Smooth muscle cell (in vitro differentiated cells): ENCODE results near the gene CDK14. TPM values are rescaled to one million over a fixed set of nuclear protein-coding genes. Genes with fewer than 3 reads are reported as not detected.

ENCODE experiments used
- DNase-seq: peaks from one replicate; lab custom pipeline; 2025; ENCODE audit not compliant: unreplicated experiment; lab: John Stamatoyannopoulos, UW
- H2AFZ ChIP-seq: fragments of 200-600 bp; sonication (generic); 2 replicates; pipeline ENCODE4 v1.6.0; 2016; ENCODE audit warnings: antibody characterized with exemption, low read depth, mild to moderate bottlenecking
- H3F3A ChIP-seq: fragments of 200-600 bp; sonication (generic); 2 replicates; pipeline ENCODE4 v1.6.0; 2017; ENCODE audit warnings: antibody characterized with exemption, low read depth
- H3K27ac ChIP-seq: fragments of 200-600 bp; sonication (generic); 2 replicates; pipeline ENCODE4 v1.5.1; 2016; ENCODE audit warnings: low read depth, mild to moderate bottlenecking
- H3K27me3 ChIP-seq: fragments of 200-600 bp; sonication (generic); 2 replicates; pipeline ENCODE4 v1.6.1; 2016; ENCODE audit warnings: low read depth, mild to moderate bottlenecking
- H3K36me3 ChIP-seq: fragments of 200-600 bp; sonication (generic); 2 replicates; pipeline ENCODE4 v1.5.1; 2016; ENCODE audit warnings: low read depth
- H3K4me1 ChIP-seq: fragments of 200-600 bp; sonication (generic); 2 replicates; pipeline ENCODE4 v1.5.1; 2016; ENCODE audit warnings: low read depth
- H3K4me2 ChIP-seq: fragments of 200-600 bp; sonication (generic); 2 replicates; pipeline ENCODE4 v1.6.0; 2016; ENCODE audit warnings: mild to moderate bottlenecking
- H3K4me3 ChIP-seq: fragments of 200-600 bp; sonication (generic); 2 replicates; pipeline ENCODE4 v1.5.1; 2016; ENCODE audit warnings: mild to moderate bottlenecking
- H3K79me2 ChIP-seq: fragments of 200-600 bp; sonication (generic); 2 replicates; pipeline ENCODE4 v1.6.0; 2016; ENCODE audit warnings: low read depth, mild to moderate bottlenecking
- H3K9ac ChIP-seq: fragments of 200-600 bp; sonication (generic); 2 replicates; pipeline ENCODE4 v1.6.0; 2016; ENCODE audit warnings: low read depth
- H3K9me3 ChIP-seq: fragments of 200-600 bp; sonication (generic); replicated peaks from 2 replicates; pipeline ENCODE4 v1.5.1; 2016; ENCODE audit warnings: low read depth
- H4K20me1 ChIP-seq: fragments of 200-600 bp; sonication (generic); 2 replicates; pipeline ENCODE4 v1.6.0; 2016; ENCODE audit warnings: low read depth
- CTCF ChIP-seq: fragments of 200-600 bp; sonication (generic); IDR thresholded peaks from 2 replicates; pipeline ENCODE4 v1.5.1; 2017; ENCODE audit warnings: borderline replicate concordance, mild to moderate bottlenecking, antibody characterized with exemption; ENCODE audit not compliant: insufficient read depth, poor library complexity, severe bottlenecking
- WGBS: methylation state at CpG from one replicate; pipeline ENCODE4 v1.1.7; 2016; ENCODE audit warnings: low lambda C conversion rate; 5-methylcytosine and 5-hydroxymethylcytosine counted together
- polyA plus RNA-seq: library from polyadenylated mRNA; unstranded; fragments of >200 nt; fragmentation: Nextera tagmentation; extraction: Ambion mirVana; gene quantifications from 2 replicates; pipeline ENCODE4 v1.2.1, GENCODE V29; 2016
- total RNA-seq: library from RNA; depleted of rRNA; stranded (reverse); fragments of >200 nt; gene quantifications from 2 replicates; pipeline ENCODE4 v1.2.3, GENCODE V29; 2014

CDK14 gene
- total and polyA plus RNA-seq, 2 experiments from 2014 or later: 4.1 to 5.3 TPM

GRCh38 chr7:91054374-91054773 lies 458.3 kb downstream of the CDK14 start:
- Histone ChIP-seq H3K4me1 (no peaks in the 10 kb centered on the region), H3K4me3 (no peak overlapping the region), H4K20me1 (no peaks in the 10 kb centered on the region), H3K27me3 (no peaks in the 10 kb centered on the region), H3K27ac (no peak overlapping the region), H3F3A (no peaks in the 10 kb centered on the region), H3K9me3 (no peaks in the 10 kb centered on the region), H3K4me2 (no peak overlapping the region), H3K36me3 (no peaks in the 10 kb centered on the region), H3K79me2 (no peaks in the 10 kb centered on the region), H3K9ac (no peak overlapping the region), H2AFZ (no peak overlapping the region)
- DNase-seq: no peak
- WGBS: 86% methylated on average over 2 of the region's 2 CpGs
- no peak for TF ChIP-seq CTCF

GRCh38 chr7:91055219-91055618 lies 459.1 kb downstream of the CDK14 start:
- DNase-seq: no peak
- H3K36me3 ChIP-seq: no peaks in the 10 kb centered on the region
- no peak overlapping the region for H2AFZ ChIP-seq
- H3K9ac ChIP-seq: no peak overlapping the region
- H3K79me2 ChIP-seq: no peaks in the 10 kb centered on the region
- H4K20me1 ChIP-seq: no peaks in the 10 kb centered on the region
- no peaks in the 10 kb centered on the region for H3K4me1 ChIP-seq
- no peaks in the 10 kb centered on the region for H3F3A ChIP-seq
- no peaks in the 10 kb centered on the region for H3K27me3 ChIP-seq
- no peaks in the 10 kb centered on the region for H3K9me3 ChIP-seq
- WGBS: 94% methylated on average over 2 of the region's 2 CpGs
- no peak overlapping the region for H3K4me2 ChIP-seq
- TF ChIP-seq CTCF: peak; percentile 16
- H3K27ac ChIP-seq: no peak overlapping the region
- no peak overlapping the region for H3K4me3 ChIP-seq

- no peak for TF ChIP-seq CTCF
- Histone ChIP-seq H3K27ac (no peak overlapping the region), H3K79me2 (no peaks in the 10 kb centered on the region), H3K9me3 (no peaks in the 10 kb centered on the region), H3K36me3 (no peaks in the 10 kb centered on the region), H3K4me2 (no peak overlapping the region), H2AFZ (no peak overlapping the region), H4K20me1 (no peaks in the 10 kb centered on the region), H3K27me3 (no peaks in the 10 kb centered on the region), H3K4me1 (no peaks in the 10 kb centered on the region), H3F3A (no peaks in the 10 kb centered on the region), H3K9ac (no peak overlapping the region), H3K4me3 (no peak overlapping the region)
- 87% methylated on average over 2 of the region's 2 CpGs for WGBS
- no peak for DNase-seq
Measured at GRCh38 chr7:91062713-91063112, 466.6 kb downstream of the CDK14 start.

- no peaks in the 10 kb centered on the region for H3K36me3 ChIP-seq
- H3K9ac ChIP-seq: no peak overlapping the region
Measured at GRCh38 chr7:91064052-91064451, 467.9 kb downstream of the CDK14 start.

More at GRCh38 chr7:91064052-91064451, 467.9 kb downstream of the CDK14 start:
- no peaks in the 10 kb centered on the region for H3K4me1 ChIP-seq
- TF ChIP-seq CTCF: no peak
- H3K27me3 ChIP-seq: no peaks in the 10 kb centered on the region
- H3K79me2 ChIP-seq: no peaks in the 10 kb centered on the region
- H4K20me1 ChIP-seq: no peaks in the 10 kb centered on the region
- WGBS: 65% methylated on average over 2 of the region's 2 CpGs
- H3K4me3 ChIP-seq: no peak overlapping the region
- no peaks in the 10 kb centered on the region for H3K9me3 ChIP-seq
- peak overlapping the region; percentile 37 for H3K4me2 ChIP-seq
- peak overlapping the region; percentile 42 for H3K27ac ChIP-seq
- no peaks in the 10 kb centered on the region for H3F3A ChIP-seq
- no peak overlapping the region for H2AFZ ChIP-seq
- no peak for DNase-seq
